Hematopoietic multipotent progenitor cell treated with erythropoietin and hydrocortisone succinate and interleukin-3 and kit ligand, for 4 days (in vitro differentiated cells): Measurements from ENCODE around the gene NUDT8.
"Not testable (repeated sequence)": the region's sequence is repeated elsewhere in the genome, so short reads cannot be mapped to it uniquely, and the experiment has no call there.

Experiments
- DNase-seq: peaks from one replicate; pipeline ENCODE4 v3.0.0-alpha.2; 2015

NUDT8 gene

DNA sequence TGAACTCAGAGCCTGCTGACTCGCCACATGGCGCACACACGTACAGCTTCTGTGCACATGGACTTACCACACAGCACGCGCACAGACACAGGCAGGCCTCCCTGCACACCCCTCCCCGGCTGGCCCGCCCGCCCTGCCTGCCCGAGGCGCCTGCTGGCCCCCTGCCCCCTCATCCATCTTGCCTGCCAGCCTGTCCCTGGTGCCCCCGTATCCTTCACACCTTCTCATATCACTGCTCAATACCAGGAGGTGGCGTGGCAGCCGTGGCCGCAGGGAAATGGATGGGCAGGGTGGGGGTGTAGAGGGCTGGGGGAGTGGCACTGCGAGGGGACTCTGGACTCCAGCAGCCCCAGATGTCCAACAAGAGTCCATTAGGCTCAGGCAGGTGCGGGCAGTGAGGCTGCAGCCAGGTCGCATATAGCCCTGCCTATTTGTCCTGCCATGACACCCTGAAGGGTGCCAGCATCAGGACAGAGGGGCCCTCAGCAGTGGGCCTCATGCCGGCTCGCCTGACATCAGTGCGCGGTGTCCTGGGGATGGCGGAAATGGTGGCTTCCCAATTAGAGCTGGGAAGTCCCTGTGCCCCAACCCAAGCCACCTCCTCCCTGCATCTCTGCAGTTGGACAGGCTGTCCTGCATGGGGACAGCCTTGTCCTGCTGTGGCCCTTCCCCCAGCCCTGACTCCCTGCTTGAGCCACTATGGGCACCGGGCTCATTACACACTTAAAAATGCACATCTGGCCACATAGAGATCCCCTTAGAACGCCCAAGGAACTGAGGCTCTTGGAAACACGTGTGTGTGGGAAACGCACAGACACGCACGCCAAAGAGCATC lies 11.8 kb upstream of the NUDT8 start:
- DNase-seq = no peak

DNA sequence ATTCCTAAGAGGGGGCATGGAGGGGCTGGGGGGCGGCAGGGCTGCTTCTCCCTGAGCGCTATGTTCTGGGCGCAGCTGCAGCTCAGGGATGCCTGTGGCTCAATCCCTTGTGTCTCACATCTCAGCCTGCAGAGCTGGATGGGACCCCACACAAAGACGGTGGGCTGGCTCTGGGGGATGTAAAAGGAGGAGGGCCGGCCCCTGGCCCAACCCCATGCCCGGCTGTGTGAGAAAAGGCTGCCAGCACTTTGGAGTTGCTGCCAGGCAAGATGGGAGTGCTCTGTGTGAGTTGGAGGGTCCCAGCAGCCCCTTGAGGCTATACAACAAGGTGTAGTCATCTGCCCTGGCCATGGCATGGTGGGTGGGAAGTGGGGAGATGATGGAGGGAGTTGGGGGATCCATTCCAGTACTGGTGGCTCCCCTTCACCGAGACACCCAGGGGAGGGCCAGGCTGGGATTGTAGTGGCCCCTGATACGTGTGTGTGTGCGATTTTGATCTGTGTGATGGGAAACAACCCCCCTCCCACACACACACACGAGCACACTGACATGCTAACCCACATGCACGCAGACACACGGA lies 11.1 kb upstream of the NUDT8 start:
- no peak for DNase-seq

DNA sequence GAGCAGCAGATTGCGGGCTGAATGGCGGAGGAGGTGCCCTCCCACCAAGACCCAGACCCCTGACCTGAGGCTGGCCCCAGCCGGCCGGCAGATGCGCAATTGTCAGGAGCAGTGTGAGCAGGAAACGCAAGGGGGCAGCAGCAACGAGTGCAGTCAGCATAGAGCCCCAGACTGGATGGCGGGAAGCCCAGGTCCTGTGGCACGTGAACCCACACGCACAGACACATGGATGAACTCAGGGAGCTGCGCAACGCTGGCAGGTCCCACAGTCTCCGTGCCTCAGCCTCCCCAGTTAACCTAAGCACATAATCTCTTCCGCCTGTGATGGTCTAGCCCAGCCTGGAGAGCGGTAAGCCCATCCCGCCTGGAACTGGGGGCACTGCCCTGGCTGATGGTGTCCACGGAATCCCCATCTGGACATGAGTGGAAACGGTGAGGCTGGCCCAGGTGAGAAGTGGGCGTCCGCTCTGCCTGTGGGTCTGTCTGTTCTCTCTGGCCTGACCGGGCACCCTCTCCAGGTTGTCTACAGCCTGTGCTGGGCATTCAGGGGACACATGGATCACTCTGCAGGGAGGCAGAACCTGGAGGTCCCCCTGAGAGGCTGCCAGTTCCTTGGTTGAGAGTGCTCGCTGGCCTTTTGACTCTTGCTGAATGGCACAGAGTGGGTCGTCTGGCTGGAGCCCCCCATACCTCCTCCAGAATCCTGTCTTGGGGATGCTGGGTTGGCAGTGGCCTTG lies 10.5 kb upstream of the NUDT8 start:
- peak; percentile 81 for DNase-seq

DNA sequence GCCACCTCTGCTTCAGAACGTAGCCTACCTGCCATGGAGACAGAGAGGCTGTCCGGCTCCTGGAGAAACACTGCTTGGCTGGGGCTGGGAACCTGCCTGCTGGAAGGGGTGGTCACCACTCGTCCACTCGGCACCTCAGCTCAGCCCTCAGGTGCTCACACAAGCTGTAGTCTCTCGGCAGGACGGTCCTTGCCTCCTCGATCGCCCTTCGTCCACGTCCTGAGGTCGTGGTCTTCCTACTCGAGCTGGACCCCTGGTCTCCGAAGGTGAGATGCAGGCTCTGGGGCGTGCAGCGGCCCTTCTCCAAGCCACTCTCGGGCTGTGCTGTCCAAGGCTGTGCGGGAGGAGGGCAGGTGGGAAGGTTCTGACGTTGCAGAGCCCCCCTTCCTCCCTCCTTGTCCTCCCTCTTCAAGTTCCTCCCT lies 9.7 kb upstream of the NUDT8 start, which contains the start of gene TBX10:
Gene TBX10, minus strand, starts transcription at position 326 of the 422 bp plus-strand sequence. Its CDS starts 291 bp downstream, at position 35.
- no peak for DNase-seq

DNA sequence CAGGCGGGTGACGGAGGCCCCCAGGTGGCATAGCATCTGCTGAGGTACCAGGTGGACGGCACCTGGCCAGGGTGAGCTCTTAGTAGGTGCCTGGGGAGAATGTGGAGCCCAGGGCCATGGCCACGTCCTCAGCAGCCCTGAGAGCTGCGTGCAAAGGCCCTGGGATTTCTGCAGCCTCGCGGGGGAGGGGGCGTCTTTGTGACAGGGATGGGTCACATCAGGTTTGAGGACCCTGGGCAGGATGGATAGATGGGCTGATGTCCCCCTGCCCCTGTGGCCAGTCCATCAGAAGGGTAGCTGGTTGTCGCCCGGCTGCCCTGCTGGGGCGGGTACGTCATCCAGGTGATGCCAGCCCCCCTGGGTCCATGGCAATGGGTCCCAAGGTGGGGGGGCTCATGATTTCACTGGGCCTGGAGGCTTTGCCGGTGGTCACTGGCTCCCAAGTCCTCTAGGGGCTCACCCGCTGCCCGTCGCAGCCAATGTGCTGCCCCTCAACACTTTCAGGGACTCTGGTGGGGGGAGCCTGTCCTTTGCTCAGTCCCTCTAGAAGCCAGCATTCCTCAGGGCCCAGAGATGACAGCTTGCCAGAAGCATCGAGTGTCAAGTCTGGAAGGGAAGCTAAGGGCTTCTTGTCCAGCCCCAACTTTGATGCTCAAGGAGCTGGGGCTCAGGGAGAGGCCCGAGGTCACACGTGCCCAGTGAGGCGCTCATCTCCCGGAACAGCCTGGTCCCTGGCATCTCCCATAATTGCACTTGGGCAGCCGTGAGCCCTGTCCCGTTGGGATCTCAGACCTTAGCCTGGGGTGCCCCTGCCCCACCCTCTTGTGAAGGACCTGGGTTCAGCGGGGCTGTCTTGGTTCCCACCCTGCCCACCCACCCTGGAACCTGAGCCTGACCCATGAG lies 9.0 kb upstream of the NUDT8 start:
- DNase-seq = no peak

DNA sequence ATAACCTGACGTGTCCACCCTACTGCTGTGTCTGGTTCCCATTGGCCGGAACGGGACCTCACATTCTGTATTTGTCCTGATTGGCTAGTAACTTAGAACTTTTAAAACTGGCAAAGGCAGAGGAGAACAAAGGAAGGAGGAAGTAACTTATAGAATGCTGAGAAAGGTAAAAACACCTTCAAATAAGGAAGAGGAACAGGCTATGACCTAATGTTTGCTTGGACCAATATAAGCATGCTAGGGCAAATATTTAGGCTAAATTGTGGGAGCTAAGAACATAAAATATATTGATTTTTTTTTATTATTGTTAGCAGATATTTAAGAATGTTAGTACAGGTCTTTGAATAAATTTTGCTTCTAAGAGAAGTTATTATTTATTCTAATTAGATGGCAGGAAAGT lies 7.7 kb upstream of the NUDT8 start:
- not testable (repeated sequence) for DNase-seq

DNA sequence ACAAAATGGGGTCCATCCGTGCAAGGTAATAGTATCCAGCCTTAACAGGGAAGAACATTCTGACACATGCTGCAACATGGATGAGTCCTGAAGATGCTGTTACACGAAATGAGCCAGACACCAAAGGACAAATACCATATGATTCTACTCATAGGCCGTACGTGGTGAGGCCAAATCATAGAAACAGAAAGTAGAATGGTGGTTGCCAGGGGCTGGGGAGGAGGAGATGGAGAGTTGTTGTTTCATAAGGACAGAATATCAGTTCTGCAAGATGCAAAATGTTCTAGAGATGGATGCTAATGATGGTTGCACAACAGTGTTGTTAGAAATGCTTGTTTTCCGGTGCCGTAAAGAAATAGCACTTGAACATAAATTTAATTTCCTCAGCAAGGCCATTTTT lies 7.2 kb upstream of the NUDT8 start:
- DNase-seq = no peak

DNA sequence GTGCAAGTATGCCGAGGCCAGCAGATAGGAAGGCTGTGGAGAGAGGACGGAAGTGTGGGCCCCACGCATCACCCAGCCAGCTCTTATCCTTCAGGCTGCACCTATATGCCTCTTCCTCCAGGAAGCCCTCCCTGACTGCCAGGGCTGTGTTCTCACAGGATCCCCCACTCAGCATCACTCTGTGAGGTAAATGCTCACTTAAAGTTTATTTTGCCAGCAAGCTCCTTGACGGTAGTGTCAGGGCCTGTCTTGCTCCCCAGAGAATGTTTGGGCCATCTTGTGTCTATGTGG lies 5.4 kb upstream of the NUDT8 start:
- DNase-seq = no peak

DNA sequence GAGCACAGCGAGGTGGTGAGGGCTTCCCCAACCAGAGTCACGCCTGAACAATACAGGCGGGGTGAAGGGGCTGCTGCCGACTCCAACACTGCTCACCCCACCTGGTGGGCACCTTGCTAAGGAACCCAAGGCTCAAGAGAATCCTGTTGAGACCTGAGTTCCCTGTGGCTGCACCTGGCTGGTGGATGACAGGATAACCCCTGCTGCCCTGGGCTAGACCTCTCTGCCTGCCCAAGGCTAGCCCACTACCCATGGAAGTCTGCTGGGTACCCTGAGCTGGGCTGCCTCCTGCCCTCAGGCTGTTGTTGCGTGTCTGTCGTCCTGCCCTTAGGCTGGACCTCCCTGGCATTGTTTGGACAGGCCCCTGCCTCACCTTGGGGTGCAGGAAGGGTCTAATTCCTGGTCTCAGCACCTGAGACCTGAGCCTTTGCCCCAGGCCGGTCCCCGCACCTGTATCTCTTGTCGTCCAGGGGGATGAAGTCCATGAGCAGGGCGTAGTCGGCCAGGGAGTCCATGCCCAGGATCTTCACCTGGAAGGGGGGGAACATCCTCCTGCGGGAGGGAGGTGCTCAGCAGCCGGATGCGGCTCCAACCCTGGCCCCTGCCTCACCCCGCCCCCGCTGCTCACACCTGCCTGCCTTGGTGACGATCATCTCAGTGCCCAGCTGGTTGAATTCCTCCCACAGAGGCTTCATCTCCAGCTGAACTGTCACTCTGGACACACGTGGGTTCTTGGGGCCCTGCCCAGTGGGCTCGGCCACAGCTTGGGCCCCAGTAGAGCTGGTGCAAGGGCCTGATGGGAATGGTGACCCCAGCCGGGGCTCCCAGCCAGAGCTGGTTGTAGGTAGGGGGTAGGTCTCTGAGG lies 4.9 kb upstream of the NUDT8 start:
- no peak for DNase-seq

DNA sequence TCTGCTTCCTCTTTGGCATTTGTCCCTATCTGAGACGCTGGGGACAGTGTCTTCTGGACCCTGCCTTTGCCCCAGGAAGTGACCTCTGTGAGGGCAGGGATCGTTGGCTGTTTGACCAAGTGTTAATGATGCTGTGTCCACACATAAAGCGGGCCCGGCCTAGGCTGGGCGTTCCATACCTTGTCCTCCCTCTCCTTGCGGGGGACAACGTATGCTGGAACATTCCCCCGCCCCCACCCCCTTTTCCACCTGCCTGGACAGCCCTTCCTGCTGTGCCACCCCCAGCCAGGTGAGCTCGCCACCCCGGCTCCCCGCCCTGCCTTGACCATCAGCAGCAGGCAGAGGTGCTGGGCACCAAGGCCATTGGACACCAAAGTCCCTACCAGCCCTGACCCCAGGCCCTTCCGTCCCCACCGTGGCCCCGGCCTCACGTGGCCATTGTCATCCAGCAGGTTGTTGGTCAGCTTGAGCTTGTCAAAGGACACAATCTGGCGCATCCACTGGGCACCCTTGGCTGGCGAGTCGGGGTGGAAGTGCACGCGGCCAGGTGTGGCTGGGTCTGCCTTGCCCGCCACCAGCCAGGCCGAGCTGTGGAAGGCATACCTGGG lies 4.1 kb upstream of the NUDT8 start:
- no peak for DNase-seq

DNA sequence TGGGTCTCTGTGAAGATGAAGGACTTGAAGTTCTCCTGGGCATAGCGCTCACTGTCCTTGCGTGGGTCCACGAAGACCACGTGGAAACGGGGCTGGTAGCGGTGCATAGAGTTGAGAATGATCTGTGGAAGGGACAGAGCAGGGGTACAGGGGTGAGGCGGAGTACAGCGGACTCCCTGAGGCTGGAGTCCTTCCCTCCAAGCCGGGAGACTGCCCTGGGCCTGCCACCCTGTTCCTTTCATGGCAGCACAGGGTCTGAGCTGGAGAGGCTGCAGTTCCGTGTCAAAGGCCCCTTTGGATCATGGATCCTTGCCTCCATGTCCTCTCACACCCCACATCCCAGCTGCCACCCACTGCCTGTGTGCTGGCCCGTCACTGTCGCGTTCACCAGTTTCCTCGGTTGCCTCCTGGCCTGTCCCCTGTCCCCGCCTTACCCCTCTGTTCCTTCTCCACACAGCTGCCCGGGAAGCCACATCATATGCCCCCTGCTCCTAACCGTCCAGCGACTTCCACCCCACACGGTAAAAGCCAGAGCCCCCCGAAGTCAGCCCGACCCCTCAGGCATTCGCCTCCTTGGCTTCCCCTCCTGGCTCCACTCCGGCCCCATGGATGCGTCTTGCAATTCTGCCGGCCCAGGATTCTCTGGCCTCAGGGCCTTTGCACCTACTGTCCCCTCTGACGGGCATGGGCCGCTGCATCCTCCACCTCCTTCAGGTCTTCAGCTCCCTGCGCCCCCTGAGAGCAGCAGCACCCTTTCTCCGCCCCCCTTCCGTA lies 3.4 kb upstream of the NUDT8 start:
- no peak for DNase-seq

DNA sequence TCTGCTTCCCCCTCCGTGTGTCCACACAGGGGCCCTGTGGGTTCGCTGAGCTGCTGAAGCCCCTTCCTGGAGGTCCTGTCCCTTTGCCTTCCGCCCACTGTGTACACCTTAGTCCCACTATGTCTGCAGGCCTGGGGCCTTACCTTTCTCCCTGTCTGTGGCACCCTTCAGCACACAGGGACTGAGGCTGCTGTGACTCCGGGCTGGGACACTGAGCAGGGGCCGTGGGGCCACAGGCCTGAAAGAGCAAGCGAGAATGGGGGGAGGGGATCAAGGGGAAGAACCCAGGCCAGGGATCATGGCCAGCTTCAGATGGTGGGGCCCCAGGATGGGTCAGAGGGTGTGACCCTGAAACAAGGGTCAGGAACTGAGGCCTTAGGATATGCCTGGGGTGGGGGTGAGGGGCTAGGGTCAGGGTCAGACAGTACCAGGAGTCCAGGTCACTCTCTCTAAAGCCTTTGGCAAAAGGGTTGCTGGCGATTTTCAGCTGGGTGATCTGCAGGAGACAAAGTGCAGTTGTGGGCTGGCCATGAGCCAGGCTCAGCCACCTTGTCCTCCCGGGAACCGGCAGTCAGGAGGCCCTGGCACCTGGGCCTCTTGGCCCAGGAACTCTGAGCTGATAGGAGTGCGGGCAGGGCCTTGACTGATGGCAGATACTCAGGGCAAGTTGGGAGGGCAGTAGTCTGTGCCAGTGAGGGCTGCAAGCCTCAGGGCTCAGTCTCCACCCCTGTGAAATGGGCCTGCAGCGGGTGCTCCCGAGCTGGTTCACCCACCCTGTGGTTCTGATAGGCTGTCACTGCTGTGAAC lies 2.6 kb upstream of the NUDT8 start:
- DNase-seq = peak; percentile 59

DNA sequence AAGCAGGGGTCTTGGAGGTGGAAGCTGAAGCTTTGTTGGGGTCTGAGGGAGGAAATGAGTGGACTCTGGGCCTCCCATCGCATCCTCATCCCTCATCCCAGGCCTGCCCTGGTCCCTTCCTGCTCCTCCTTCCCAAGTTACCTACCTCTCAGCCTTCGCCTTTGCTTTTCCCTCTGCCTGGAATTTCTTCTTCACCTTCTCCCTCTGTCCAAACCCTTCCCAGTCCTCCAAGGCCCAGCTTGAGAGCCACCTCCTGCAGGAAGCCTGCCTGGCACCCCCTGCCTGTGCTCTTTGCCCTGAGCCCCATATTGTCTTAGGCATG lies 2.1 kb upstream of the NUDT8 start:
- no peak for DNase-seq

DNA sequence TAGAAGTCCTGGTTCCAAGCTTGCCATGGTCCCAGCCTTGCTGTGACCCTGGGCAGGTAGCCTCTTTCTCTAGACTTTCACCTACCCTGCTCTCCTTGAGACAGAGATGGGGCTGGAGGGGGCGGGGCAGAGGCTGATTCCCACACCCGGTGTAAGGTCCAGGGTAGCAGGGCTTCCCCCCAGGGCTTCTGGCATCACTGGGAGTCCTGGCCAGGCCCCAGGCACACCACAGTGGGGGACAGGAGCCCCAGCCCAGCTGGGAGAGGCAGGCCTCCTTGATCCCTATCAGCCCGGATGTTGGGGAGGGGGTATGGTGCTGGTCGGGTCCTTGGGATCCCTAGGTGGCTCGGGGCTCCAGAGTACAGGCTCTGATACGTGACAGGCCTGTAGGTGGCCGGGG lies 1.7 kb upstream of the NUDT8 start:
- no peak for DNase-seq

DNA sequence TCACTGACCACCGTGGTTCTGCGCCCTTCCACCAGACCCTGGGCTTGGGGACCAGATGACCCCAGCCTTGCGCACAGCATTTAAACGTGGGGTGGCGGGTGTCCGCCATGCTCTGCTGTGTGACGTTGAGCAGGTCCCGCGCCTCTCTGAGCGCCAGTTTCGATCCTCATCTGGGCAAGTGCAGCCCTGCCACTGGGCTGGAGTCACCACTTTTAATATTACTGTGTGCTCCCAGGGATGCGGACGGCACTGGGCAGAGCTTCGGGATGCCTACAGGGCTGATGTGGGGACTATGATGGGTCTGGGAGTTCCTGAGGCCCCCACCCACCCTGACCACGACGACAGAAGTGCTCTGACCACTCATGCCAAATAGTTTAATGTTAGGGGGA lies 1.2 kb upstream of the NUDT8 start:
- DNase-seq = no peak

DNA sequence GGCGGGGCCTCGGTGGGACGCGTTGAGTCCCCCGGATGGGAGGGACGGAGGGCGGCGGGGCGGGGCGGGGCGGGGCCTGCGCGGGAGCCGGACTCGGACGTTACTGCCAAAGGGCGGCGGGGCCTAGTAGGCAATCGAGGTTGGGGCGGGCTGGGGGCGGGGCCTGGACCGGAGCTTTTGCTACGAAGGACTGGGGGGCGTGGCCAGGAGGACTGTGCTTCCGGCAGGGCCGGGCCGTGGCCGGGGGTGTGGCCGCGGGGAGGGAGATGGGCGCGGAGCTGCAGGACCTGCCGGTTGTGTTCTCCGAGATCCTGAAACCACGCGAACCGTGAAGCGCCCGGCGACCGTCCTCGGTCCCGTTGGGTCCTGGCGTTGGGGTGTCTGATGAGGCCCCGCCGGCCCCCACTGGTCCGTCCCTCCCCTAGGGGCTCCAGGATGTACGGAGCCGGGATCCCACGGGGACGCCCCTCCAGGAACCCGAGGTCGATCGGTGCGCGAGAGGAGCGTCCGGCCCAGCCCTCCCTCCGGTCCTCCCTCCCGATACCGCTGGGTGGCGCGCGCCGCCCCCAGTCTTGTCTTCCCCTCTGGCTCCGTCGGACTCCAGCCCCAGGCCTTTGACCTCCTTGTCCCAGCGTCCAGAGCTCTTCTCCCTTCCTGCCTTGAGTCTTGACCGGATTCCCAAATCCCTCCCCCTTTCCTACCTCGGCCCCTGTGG lies 648 bp upstream of the NUDT8 start:
- DNase-seq = peak; percentile 99

DNA sequence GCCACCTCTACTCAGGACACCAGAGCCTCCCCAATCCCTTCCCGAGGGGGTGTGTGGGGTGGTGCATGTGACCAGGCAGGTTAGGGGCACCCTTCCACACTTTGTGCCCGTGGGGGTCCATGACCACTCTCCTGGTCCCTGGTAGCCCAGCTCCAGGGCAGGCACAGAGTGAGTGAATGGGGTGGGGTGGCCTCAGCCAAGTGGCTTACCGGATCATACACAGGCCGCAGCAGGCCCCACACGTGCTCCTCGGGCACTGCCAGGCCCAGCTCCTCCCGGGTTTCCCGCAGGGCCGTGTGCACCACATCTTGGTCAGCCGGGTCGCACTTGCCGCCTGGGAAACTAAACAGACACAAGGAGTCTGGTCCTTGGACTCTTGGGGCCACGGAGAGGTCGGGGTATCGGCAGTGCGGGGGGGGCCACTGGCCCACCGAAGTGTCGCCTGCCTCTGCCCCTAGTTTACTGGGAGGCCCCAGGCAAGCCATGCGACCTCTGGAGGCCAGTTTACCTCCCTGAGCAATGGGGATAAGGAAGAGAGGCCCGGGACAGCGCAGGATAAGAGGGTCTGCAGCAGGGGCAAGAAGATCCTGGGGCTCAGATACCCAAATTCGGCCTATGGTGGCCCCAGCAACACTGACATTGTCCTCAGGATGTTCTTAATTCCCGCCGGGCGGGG lies 889 bp downstream of the NUDT8 start:
- DNase-seq = no peak

DNA sequence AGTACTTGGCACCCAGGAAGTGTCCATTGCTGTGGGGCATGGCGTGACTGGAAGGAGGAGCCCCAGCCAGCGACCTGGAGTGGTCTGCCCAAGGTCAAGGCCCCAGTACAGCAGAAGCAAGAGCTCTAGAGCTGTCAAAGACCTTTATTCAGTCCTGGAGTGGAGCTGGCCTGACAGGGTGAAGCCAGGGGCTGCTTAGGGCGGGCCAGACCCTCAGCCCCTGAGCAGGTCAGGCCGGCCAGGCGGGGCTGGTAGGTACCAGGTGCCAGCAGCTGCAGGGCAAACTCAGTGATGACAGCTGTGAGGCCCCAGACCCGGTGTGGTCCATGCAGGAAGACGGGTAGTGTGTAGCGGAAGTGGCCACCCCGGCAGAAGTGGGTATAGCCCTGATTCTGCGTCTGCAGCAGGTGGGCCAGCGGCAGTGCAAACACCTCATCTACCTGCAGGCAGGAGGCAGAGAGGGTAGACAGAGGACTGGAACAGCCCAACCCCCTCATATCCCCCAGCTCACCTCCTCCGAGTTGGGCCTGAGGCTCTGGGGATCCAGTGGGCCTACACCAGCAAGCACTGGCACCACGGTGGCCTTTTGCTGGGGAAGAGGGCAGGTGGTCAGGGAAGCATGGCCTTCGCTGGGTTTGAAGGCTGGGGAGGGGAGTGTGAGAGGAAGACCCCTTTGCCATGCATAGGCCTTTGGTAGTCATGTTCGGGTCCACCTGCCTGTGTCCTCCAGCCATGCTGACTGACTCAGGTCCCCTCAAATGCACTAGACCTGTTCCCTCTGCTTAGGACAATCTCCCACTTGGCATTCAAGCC lies 1.7 kb downstream of the NUDT8 start:
- DNase-seq = no peak
